Panc1 (cell line): ENCODE results near the gene PTCHD4. TPM values are rescaled to one million over a fixed set of nuclear protein-coding genes. Genes with fewer than 3 reads are reported as not detected.

Experiments used
- ATAC-seq: fragments of 200-7000 bp; cut with Tn5 transposase; 2 replicates; pipeline ENCODE4 v1.9.1; 2020; ENCODE audit warnings: mild to moderate bottlenecking, moderate library complexity
- BruUV-seq: library from RNA; stranded (reverse); fragments of 400-500 nt; replicated peaks from 2 replicates; lab custom pipeline; 2021; lab: Mats Ljungman, UMichigan
- CTCF ChIA-PET: fragments of 300-600 bp; sonication (Branson Sonifier 250); formaldehyde crosslinking; loops from one replicate; lab custom pipeline; 2022; ENCODE audit warnings: antibody characterized with exemption; lab: Charles Lee
- POLR2A ChIA-PET: fragments of 300-600 bp; sonication (Branson Sonifier 250); formaldehyde crosslinking; loops from one replicate; lab custom pipeline; 2022; ENCODE audit warnings: antibody characterized with exemption; lab: Charles Lee
- DNase-seq: peaks from one replicate; pipeline ENCODE4 v3.0.0-alpha.2; 2010; ENCODE audit warnings: low read depth, low spot score
- H3K27ac ChIP-seq: 2 replicates; pipeline ENCODE4 v1.5.1; 2011; ENCODE audit warnings: mild to moderate bottlenecking, low read length, inconsistent platforms
- H3K27me3 ChIP-seq: fragments of 200-500 bp; sonication (Bioruptor generic); 2 replicates; pipeline ENCODE4 v1.6.0; 2014; ENCODE audit warnings: low read length, inconsistent platforms; ENCODE audit not compliant: control insufficient read depth, insufficient read depth
- H3K36me3 ChIP-seq: fragments of 200-500 bp; sonication (Bioruptor generic); 2 replicates; pipeline ENCODE4 v1.5.1; 2014; ENCODE audit warnings: inconsistent platforms, mild to moderate bottlenecking, low read length, moderate library complexity; ENCODE audit not compliant: control insufficient read depth, insufficient read depth
- H3K4me1 ChIP-seq: 2 replicates; pipeline ENCODE4 v1.5.1; 2011; ENCODE audit warnings: inconsistent platforms, mild to moderate bottlenecking, low read length, moderate library complexity; ENCODE audit not compliant: control insufficient read depth, insufficient read depth
- H3K4me3 ChIP-seq, 2 experiments: 2 replicates each; pipeline ENCODE4 v1.5.1; 2011 to 2012; ENCODE audit warnings: low read depth in 2 of 2, low read length in 2 of 2, mild to moderate bottlenecking in 2 of 2, inconsistent platforms in 1 of 2, moderate library complexity in 1 of 2
- H3K9me3 ChIP-seq: fragments of 200-500 bp; sonication (Bioruptor generic); 2 replicates; pipeline ENCODE4 v1.5.1; 2014; ENCODE audit warnings: low read depth, mild to moderate bottlenecking, inconsistent platforms, low read length, moderate library complexity; ENCODE audit not compliant: control insufficient read depth, insufficient read depth
- CTCF ChIP-seq: fragments of 450-650 bp; IDR thresholded peaks from 2 replicates; pipeline ENCODE4 v1.5.1; 2017; ENCODE audit warnings: mild to moderate bottlenecking
- POLR2AphosphoS5 ChIP-seq: IDR thresholded peaks from 2 replicates; pipeline ENCODE4 v1.6.1; 2012; ENCODE audit warnings: mild to moderate bottlenecking, low read depth, low read length, moderate library complexity
- REST ChIP-seq, 2 experiments: IDR thresholded peaks; 2 replicates each; pipeline ENCODE4 v1.6.1; 2011 to 2012; ENCODE audit warnings: low read depth in 2 of 2, control low read depth in 1 of 2, low read length in 1 of 2, mild to moderate bottlenecking in 1 of 2, moderate library complexity in 1 of 2; ENCODE audit not compliant: insufficient read depth in 1 of 2
- SIN3A ChIP-seq: IDR thresholded peaks from 2 replicates; pipeline ENCODE4 v1.6.1; 2012; ENCODE audit warnings: low read depth, mild to moderate bottlenecking, low read length, moderate library complexity, borderline replicate concordance; ENCODE audit not compliant: insufficient read depth
- TCF7L2 ChIP-seq: IDR thresholded peaks from 2 replicates; pipeline ENCODE4 v1.6.1; 2011; ENCODE audit warnings: mild to moderate bottlenecking, low read depth, low read length, inconsistent platforms
- in situ Hi-C: cut with HindIII; loops from 2 replicates; pipeline ENCODE4 v1.10.0; 2016; ENCODE audit warnings: low sequenced_read_pairs, low pct_unique_long_range_greater_than_20kb
- intact Hi-C: fragments of 100-400 bp; cut with micrococcal nuclease; formaldehyde crosslinking; loops from one replicate; pipeline ENCODE4 v1.10.0; 2022; ENCODE audit not compliant: unreplicated experiment
- total RNA-seq: library from RNA; stranded (reverse); gene quantifications from one replicate; pipeline ENCODE4 v1.2.1, GENCODE V29; 2021; ENCODE audit not compliant: unreplicated experiment

The PTCHD4 gene
- total RNA-seq, 1 experiment from 2014 or later = not detected

GRCh38 chr6:48075181-48075580 is 35.8 kb downstream of the PTCHD4 start:
- TF ChIP-seq POLR2AphosphoS5 (no peak), CTCF (no peak), REST (IDR thresholded peaks at IDR 0.05; ENCODE audit: insufficient read depth in 1 of 2, low read depth in 2 of 2, low read length in 1 of 2) (no peak), SIN3A (no peak)
- no peaks in the 10 kb centered on the region for H3K36me3 ChIP-seq
- no peak overlapping the region for H3K27ac ChIP-seq
- no peak overlapping the region for H3K4me3 ChIP-seq
- no peak for DNase-seq
- intact Hi-C loops (no loop called here), in situ Hi-C loops (no loop called here)
- ChIA-PET POLR2A (no interaction called here), CTCF (no interaction called here)
- peaks cover 4% of the 10 kb centered on the region; the same call in 1 of the 2 replicates for H3K27me3 ChIP-seq
- no peaks in the 10 kb centered on the region for H3K9me3 ChIP-seq
- no peaks in the 10 kb centered on the region for H3K4me1 ChIP-seq
- BruUV-seq = no TSS peak
- ATAC-seq = no peak

GRCh38 chr6:48073976-48074767 is 36.8 kb downstream of the PTCHD4 start:
- peaks cover 8% of the 10 kb centered on the region for H3K27me3 ChIP-seq
- no peak for DNase-seq
- ChIA-PET POLR2A (interaction anchor here (0.6 kb wide), 1 partner anchor 55 kb away, joined by 4 read pairs; no protein-coding TSS in a partner anchor), CTCF (no interaction called here)
- H3K4me1 ChIP-seq = no peaks in the 10 kb centered on the region
- BruUV-seq = no TSS peak
- in situ Hi-C loops = no loop called here
- no peaks in the 10 kb centered on the region for H3K36me3 ChIP-seq
- H3K4me3 ChIP-seq = no peak overlapping the region
- intact Hi-C loops = no loop called here
- no peaks in the 10 kb centered on the region for H3K9me3 ChIP-seq
- ATAC-seq = no peak
- no peak overlapping the region for H3K27ac ChIP-seq
- TF ChIP-seq POLR2AphosphoS5 (no peak), CTCF (no peak), TCF7L2 (no peak), REST (IDR thresholded peaks at IDR 0.05; ENCODE audit: insufficient read depth in 1 of 2, low read depth in 2 of 2, low read length in 1 of 2) (no peak)
